ENCODE data around the gene SPSB4. TPM values are rescaled to one million over a fixed set of nuclear protein-coding genes. Genes with fewer than 3 reads are reported as not detected.

Gene SPSB4
- total and polyA plus RNA-seq, 2 of the 8 experiments (the other 6 are each of a cell fraction or from before 2014, with no cell fraction given): 15.1 to 17.2 TPM

GRCh38 chr3:141125351-141125750 is 74.2 kb downstream of the SPSB4 start:
- Histone ChIP-seq H2BK5ac (ENCODE audit: low read depth, low read length) (no peak overlapping the region), H3K4me2 (ENCODE audit: insufficient read depth in 1 of 2, low read depth in 2 of 2, low read length in 2 of 2) (no peak overlapping the region), H3K56ac (replicated peaks; ENCODE audit: insufficient read length, low read depth, low read length) (no peak overlapping the region), H3K18ac (ENCODE audit: extremely low read depth, low read length) (no peak overlapping the region), H4K8ac (ENCODE audit: extremely low read depth, insufficient read depth, low read length) (no peak overlapping the region), H4K91ac (replicated peaks; ENCODE audit: insufficient read length, low read length) (no peak overlapping the region), H3K23ac (ENCODE audit: insufficient read length) (no peak overlapping the region), H3K14ac (ENCODE audit: insufficient read length) (no peak overlapping the region), H3K4me3 (ENCODE audit: extremely low read depth in 1 of 4, insufficient read depth in 2 of 4, low read depth in 3 of 4, low read length in 4 of 4) (no peak overlapping the region), H2BK120ac (replicated peaks; ENCODE audit: low read depth, low read length) (no peak overlapping the region), H2BK20ac (ENCODE audit: low read length) (no peak overlapping the region), H4K5ac (ENCODE audit: insufficient read length, low read depth, low read length) (no peak overlapping the region), H3K23me2 (ENCODE audit: low read depth, low read length) (no peaks in the 10 kb centered on the region; the same call in 1 of the 2 replicates), H2BK12ac (ENCODE audit: low read depth, low read length) (no peak overlapping the region), H3K4ac (replicated peaks; ENCODE audit: insufficient read length, low read depth, low read length) (no peak overlapping the region), H2AFZ (ENCODE audit: low read length) (no peak overlapping the region), H3K9me3 (ENCODE audit: insufficient read depth in 2 of 2, low read depth in 1 of 2, low read length in 1 of 2) (no peaks in the 10 kb centered on the region), H3K27me3 (replicated peaks in 1 of 4; ENCODE audit: control insufficient read depth in 3 of 4, extremely low read depth in 1 of 4, insufficient read depth in 3 of 4, low read length in 3 of 4) (no peaks in the 10 kb centered on the region), H3K9ac (replicated peaks in 1 of 4; ENCODE audit: extremely low read depth in 1 of 4, low read depth in 3 of 4, low read length in 3 of 4) (no peak overlapping the region), H3K4me1 (replicated peaks in 1 of 4; ENCODE audit: control insufficient read depth in 3 of 4, insufficient read depth in 4 of 4, low read length in 3 of 4) (0 out of 7 replicates have a peak, but pooled peaks cover 0 to 2% (median 0%) of the 10 kb centered on the region in 4 experiments), H2BK15ac (ENCODE audit: low read length) (no peak overlapping the region), H4K20me1 (replicated peaks in 1 of 2; ENCODE audit: control insufficient read depth in 1 of 2, insufficient read depth in 2 of 2, low read length in 2 of 2) (peaks cover 0 to 2% of the 10 kb centered on the region in 2 experiments), H3K79me2 (ENCODE audit: control insufficient read depth in 1 of 2, insufficient read depth in 2 of 2, low read length in 2 of 2) (no peaks in the 10 kb centered on the region), H3K27ac (ENCODE audit: low read depth, low read length) (no peak overlapping the region), H3K36me3 (ENCODE audit: control insufficient read depth in 2 of 4, insufficient read depth in 4 of 4, low read length in 3 of 4) (no peaks in the 10 kb centered on the region), H3K79me1 (ENCODE audit: low read depth, low read length) (no peaks in the 10 kb centered on the region), H2AK5ac (ENCODE audit: low read depth, low read length) (no peak overlapping the region)
- DNase-seq (ENCODE audit: low read depth in 1 of 2, low spot score in 2 of 2): no peak
- no peak for FAIRE-seq
- CTCF ChIA-PET (ENCODE audit: partially characterized antibody): interaction anchor here (1.3 to 6.9 kb wide), 3 partner anchors 10 to 58 kb away, joined by 3 to 44 read pairs (median 12); no protein-coding TSS in a partner anchor
- POLR2A ChIA-PET (ENCODE audit: partially characterized antibody): no interaction called here
- TF ChIP-seq RFX5 (IDR thresholded peaks at IDR 0.05; ENCODE audit: borderline replicate concordance, low read depth, low read length) (no peak), POLR2A (IDR thresholded peaks at IDR 0.05; ENCODE audit: control extremely low read depth in 1 of 2, low read depth in 2 of 2, low read length in 2 of 2) (no peak), BACH1 (IDR thresholded peaks at IDR 0.05; ENCODE audit: low read length) (no peak), KDM4A (IDR thresholded peaks at IDR 0.05; ENCODE audit: low read depth, low read length, severe bottlenecking) (no peak), CHD1 (IDR thresholded peaks at IDR 0.05; ENCODE audit: low read depth, low read length) (no peak), ATF2 (IDR thresholded peaks at IDR 0.05; ENCODE audit: low read length) (no peak), SIRT6 (IDR thresholded peaks at IDR 0.05; ENCODE audit: low read length) (no peak), TEAD4 (IDR thresholded peaks at IDR 0.05; ENCODE audit: low read depth, low read length) (no peak), RAD21 (IDR thresholded peaks at IDR 0.05 in 1 of 2, conservative IDR thresholded peaks at IDR 0.05 in 1 of 2; ENCODE audit: low read depth in 2 of 2, low read length in 2 of 2) (no peak), KDM5A (IDR thresholded peaks at IDR 0.05; ENCODE audit: low read length) (no peak), SP4 (IDR thresholded peaks at IDR 0.05; ENCODE audit: low read length) (no peak), TBP (IDR thresholded peaks at IDR 0.05; ENCODE audit: low read depth, low read length) (no peak), MAX (IDR thresholded peaks at IDR 0.05) (no peak), GABPA (IDR thresholded peaks at IDR 0.05; ENCODE audit: borderline replicate concordance, insufficient read depth, low read length) (no peak), POU5F1 (IDR thresholded peaks at IDR 0.05; ENCODE audit: low read depth, low read length) (no peak)

Data from H1 (cell line).